ENCODE measurements around the gene PSD2.

PSD2 gene

DNA sequence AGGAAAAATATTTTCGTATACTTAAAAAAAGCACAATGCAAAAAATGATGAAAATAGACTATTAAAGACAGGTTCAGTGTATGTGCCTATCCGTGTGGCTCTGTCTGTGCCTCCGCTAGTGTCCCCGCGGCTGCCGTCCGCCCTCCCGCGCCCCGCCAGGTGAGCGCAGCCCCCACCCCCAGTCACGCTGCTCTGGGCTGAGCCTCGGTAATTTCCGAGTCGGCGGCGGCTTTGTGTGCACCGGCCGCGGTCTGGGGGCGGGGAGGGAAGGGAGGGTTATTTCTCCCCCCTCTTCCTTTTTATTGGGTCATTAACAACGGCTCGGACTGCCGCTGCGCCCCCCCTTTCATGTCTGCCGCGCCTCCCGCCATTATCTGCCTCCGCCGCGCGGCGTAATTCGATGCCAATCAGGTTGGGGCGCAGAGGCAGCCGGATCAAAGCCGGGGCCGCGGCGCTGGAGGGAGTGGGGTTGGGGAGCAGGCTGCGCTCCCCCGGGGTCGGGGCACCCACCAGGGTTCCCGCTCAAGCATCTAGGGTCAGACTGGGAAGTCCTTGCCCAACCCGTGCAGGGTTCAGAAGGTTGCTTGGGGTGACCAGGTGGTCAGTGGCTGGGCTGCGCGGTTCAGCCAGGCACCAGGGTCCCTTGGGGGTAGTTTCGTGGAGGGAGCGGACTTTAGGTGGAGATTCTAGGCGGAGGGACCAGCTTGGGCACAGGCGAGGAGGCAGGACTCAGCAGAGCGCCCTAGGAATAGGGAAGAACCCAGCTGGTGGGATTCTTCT lies 39.5 kb upstream of the PSD2 start:
- TF ChIP-seq, protein P1, sequence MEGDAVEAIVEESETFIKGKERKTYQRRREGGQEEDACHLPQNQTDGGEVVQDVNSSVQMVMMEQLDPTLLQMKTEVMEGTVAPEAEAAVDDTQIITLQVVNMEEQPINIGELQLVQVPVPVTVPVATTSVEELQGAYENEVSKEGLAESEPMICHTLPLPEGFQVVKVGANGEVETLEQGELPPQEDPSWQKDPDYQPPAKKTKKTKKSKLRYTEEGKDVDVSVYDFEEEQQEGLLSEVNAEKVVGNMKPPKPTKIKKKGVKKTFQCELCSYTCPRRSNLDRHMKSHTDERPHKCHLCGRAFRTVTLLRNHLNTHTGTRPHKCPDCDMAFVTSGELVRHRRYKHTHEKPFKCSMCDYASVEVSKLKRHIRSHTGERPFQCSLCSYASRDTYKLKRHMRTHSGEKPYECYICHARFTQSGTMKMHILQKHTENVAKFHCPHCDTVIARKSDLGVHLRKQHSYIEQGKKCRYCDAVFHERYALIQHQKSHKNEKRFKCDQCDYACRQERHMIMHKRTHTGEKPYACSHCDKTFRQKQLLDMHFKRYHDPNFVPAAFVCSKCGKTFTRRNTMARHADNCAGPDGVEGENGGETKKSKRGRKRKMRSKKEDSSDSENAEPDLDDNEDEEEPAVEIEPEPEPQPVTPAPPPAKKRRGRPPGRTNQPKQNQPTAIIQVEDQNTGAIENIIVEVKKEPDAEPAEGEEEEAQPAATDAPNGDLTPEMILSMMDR (IDR thresholded peaks at IDR 0.05; ENCODE audit: low read depth, low read length), result no peak
- no peak for TF ChIP-seq EZH2phosphoT487 (IDR thresholded peaks at IDR 0.05; ENCODE audit: low read depth)
- no peak overlapping the region for H3K4me3 ChIP-seq (ENCODE audit: low read length)
- peaks cover 9% of the 10 kb centered on the region; the same call in 1 of the 2 replicates for H3K27me3 ChIP-seq (ENCODE audit: low read depth, low read length)
- no peak overlapping the region for H3K4me2 ChIP-seq (ENCODE audit: low read length)
- no peaks in the 10 kb centered on the region for H3K36me3 ChIP-seq (replicated peaks; ENCODE audit: low read depth, low read length)
- H4K20me1 ChIP-seq (ENCODE audit: insufficient read depth, low read length), result no peaks in the 10 kb centered on the region
- H3K9ac ChIP-seq (ENCODE audit: low read length), result no peak overlapping the region
- H2AFZ ChIP-seq (ENCODE audit: low read depth, low read length), result no peak overlapping the region
- H3K79me2 ChIP-seq (ENCODE audit: low read length), result no peaks in the 10 kb centered on the region
- H3K9me3 ChIP-seq (ENCODE audit: insufficient read depth, low read length), result no peaks in the 10 kb centered on the region
- no peak overlapping the region for H3K27ac ChIP-seq (ENCODE audit: low read length)
- H3K4me1 ChIP-seq (ENCODE audit: low read length), result peaks cover 5% of the 10 kb centered on the region; the same call in 1 of the 2 replicates

DNA sequence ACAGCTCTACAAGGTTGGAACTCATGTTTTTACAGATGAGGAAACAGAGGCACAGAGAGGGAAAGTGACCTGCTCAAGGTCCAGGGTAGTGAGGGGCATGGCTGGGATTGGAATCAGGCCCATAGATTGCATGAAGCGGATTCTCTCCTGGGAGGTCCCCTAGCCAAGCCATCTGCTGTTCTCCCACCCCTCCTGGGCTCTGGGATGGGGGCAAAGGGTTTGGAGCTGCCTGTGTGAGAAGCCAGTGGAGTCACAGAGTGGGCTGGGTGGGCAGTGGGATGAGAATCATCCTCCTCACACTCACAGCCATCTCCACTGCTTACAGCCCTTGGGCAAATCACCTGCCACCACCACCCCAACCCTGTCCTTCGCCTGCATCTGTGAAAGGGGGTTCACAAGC lies 38.6 kb upstream of the PSD2 start:
- H3K79me2 ChIP-seq (ENCODE audit: low read length), result no peaks in the 10 kb centered on the region
- H3K4me3 ChIP-seq (ENCODE audit: low read length), result no peak overlapping the region
- no peak overlapping the region for H2AFZ ChIP-seq (ENCODE audit: low read depth, low read length)
- H3K9me3 ChIP-seq (ENCODE audit: insufficient read depth, low read length), result no peaks in the 10 kb centered on the region
- TF ChIP-seq, protein P1 (IDR thresholded peaks at IDR 0.05; ENCODE audit: low read depth, low read length), result no peak
- TF ChIP-seq EZH2phosphoT487 (IDR thresholded peaks at IDR 0.05; ENCODE audit: low read depth), result no peak
- H3K4me1 ChIP-seq (ENCODE audit: low read length), result peaks cover 5% of the 10 kb centered on the region; the same call in 1 of the 2 replicates
- peaks cover 8% of the 10 kb centered on the region; the same call in 1 of the 2 replicates for H3K27me3 ChIP-seq (ENCODE audit: low read depth, low read length)
- H3K9ac ChIP-seq (ENCODE audit: low read length), result no peak overlapping the region
- H3K4me2 ChIP-seq (ENCODE audit: low read length), result no peak overlapping the region
- no peaks in the 10 kb centered on the region for H3K36me3 ChIP-seq (replicated peaks; ENCODE audit: low read depth, low read length)
- no peak overlapping the region for H3K27ac ChIP-seq (ENCODE audit: low read length)
- H4K20me1 ChIP-seq (ENCODE audit: insufficient read depth, low read length), result no peaks in the 10 kb centered on the region

DNA sequence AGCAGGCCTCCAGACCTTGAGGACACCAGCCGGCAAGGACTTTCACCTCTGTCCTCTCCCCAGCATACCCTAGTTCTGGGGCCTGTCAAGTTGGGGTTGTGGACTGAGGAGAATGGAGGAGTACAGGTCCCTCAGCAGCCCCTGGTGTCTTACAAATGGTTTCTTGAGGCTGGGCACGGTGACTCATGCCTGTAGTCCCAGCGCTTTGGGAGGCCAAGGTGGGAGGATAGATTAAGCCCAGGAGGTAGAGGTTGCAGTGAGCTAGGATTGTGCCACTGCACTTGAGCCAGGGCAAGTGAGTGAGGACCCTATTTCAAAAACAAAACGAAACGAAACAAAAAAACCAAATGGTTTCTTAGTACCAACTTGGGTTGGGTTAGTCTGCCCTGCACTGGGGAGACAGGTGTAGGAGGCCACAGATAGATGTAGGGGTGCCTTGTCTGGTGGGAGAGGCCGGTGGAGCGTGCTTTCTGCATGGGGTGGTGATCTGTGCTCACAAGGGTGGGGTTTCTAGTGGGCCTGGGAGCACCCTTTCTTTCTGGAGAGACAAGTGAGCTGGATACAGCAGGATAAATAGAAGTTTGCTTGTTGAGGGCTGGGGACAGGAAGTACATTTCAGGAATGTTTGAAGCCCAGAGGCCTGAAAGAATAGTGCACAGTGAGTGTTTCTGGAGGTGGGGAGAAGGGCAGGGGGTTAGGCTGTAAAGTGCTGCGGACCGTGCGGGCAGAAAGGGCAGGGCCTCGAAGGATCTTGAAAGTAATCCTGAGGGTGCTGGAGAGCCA lies 37.7 kb upstream of the PSD2 start:
- no peak overlapping the region for H2AFZ ChIP-seq (ENCODE audit: low read depth, low read length)
- no peaks in the 10 kb centered on the region for H3K79me2 ChIP-seq (ENCODE audit: low read length)
- H3K27me3 ChIP-seq (ENCODE audit: low read depth, low read length), result 0 out of 2 replicates have a peak, but pooled peaks cover 4% of the 10 kb centered on the region
- H3K4me1 ChIP-seq (ENCODE audit: low read length), result peaks cover 5% of the 10 kb centered on the region; the same call in 1 of the 2 replicates
- H4K20me1 ChIP-seq (ENCODE audit: insufficient read depth, low read length), result no peaks in the 10 kb centered on the region
- no peaks in the 10 kb centered on the region for H3K36me3 ChIP-seq (replicated peaks; ENCODE audit: low read depth, low read length)
- no peaks in the 10 kb centered on the region for H3K9me3 ChIP-seq (ENCODE audit: insufficient read depth, low read length)
- no peak overlapping the region for H3K27ac ChIP-seq (ENCODE audit: low read length)
- H3K4me2 ChIP-seq (ENCODE audit: low read length), result no peak overlapping the region
- H3K4me3 ChIP-seq (ENCODE audit: low read length), result no peak overlapping the region
- TF ChIP-seq, protein P1 (IDR thresholded peaks at IDR 0.05; ENCODE audit: low read depth, low read length), result no peak
- no peak for TF ChIP-seq EZH2phosphoT487 (IDR thresholded peaks at IDR 0.05; ENCODE audit: low read depth)
- H3K9ac ChIP-seq (ENCODE audit: low read length), result no peak overlapping the region

- Histone ChIP-seq H3K79me2 (ENCODE audit: low read length) (no peaks in the 10 kb centered on the region), H3K9me3 (ENCODE audit: insufficient read depth, low read length) (no peaks in the 10 kb centered on the region), H3K4me1 (ENCODE audit: low read length) (peaks cover 5% of the 10 kb centered on the region; the same call in 1 of the 2 replicates), H3K4me2 (ENCODE audit: low read length) (no peak overlapping the region), H4K20me1 (ENCODE audit: insufficient read depth, low read length) (no peaks in the 10 kb centered on the region), H2AFZ (ENCODE audit: low read depth, low read length) (no peak overlapping the region), H3K36me3 (replicated peaks; ENCODE audit: low read depth, low read length) (no peaks in the 10 kb centered on the region), H3K27me3 (ENCODE audit: low read depth, low read length) (peaks cover 3% of the 10 kb centered on the region; the same call in 1 of the 2 replicates), H3K27ac (ENCODE audit: low read length) (no peak overlapping the region), H3K4me3 (ENCODE audit: low read length) (no peak overlapping the region), H3K9ac (ENCODE audit: low read length) (no peak overlapping the region)
- TF ChIP-seq, protein P1 (IDR thresholded peaks at IDR 0.05; ENCODE audit: low read depth, low read length), result no peak
- TF ChIP-seq EZH2phosphoT487 (IDR thresholded peaks at IDR 0.05; ENCODE audit: low read depth), result no peak
Measured at GRCh38 chr5:139758510-139759075, 37.0 kb upstream of the PSD2 start.

Data from OCI-LY3 (cell line).